Ovary (tissue), 3 donors: ENCODE results near the gene C1QA.

ENCODE experiments used
- EP300 ChIP-seq: sonication (generic); formaldehyde crosslinking; IDR thresholded peaks from one replicate; pipeline ENCODE4 v1.6.1; 2017; ENCODE audit warnings: antibody characterized with exemption
- POLR2A ChIP-seq: fragments of 450-650 bp; IDR thresholded peaks from one replicate; pipeline ENCODE4 v1.6.1; 2017; ENCODE audit warnings: antibody characterized with exemption, mild to moderate bottlenecking, moderate library complexity
- TF ChIP-seq, protein P1 (sequence below), 3 donors: fragments of 450-650 bp in 2 of 3; fragments of 200-600 bp in 1 of 3; IDR thresholded peaks; one replicate each; pipeline versions ENCODE4 v1.5.1 to v1.8.0; 2016 to 2022; ENCODE audit warnings: antibody characterized with exemption in 3 of 3, mild to moderate bottlenecking in 1 of 3
- donor health status: DM: no; HTN: no; CAD: no.

DNA sequence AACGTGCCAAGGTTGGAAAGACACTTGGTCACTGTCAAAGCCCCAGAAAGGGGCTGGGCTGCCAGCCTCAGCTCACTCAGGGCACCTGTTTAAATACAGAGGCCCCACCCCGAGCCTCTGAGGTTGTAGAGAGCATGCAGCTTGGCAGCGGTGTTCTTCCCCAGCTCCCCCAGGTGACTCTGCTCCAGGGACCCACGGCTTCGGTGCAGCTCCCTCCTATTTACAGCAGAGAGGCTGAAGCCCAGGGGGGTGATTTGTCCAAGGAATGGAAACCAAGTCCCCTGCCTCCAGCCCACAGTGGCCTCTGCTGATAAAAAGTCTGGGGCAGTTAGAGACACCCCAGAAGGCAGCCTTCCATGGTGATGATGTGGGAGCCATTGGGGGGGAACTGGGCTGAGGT, 9.1 kb upstream of the C1QA start:
- TF ChIP-seq, protein P1, sequence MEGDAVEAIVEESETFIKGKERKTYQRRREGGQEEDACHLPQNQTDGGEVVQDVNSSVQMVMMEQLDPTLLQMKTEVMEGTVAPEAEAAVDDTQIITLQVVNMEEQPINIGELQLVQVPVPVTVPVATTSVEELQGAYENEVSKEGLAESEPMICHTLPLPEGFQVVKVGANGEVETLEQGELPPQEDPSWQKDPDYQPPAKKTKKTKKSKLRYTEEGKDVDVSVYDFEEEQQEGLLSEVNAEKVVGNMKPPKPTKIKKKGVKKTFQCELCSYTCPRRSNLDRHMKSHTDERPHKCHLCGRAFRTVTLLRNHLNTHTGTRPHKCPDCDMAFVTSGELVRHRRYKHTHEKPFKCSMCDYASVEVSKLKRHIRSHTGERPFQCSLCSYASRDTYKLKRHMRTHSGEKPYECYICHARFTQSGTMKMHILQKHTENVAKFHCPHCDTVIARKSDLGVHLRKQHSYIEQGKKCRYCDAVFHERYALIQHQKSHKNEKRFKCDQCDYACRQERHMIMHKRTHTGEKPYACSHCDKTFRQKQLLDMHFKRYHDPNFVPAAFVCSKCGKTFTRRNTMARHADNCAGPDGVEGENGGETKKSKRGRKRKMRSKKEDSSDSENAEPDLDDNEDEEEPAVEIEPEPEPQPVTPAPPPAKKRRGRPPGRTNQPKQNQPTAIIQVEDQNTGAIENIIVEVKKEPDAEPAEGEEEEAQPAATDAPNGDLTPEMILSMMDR (IDR thresholded peaks at IDR 0.05), result no peak
- TF ChIP-seq POLR2A (no peak), EP300 (no peak)
